B cell (primary cell): ENCODE data around the gene MNAT1.

Source experiments
- CTCF ChIP-seq: fragments of 200-600 bp; IDR thresholded peaks from one replicate; pipeline ENCODE4 v1.8.0; 2022; ENCODE audit warnings: antibody characterized with exemption, mild to moderate bottlenecking
- EZH2 ChIP-seq: IDR thresholded peaks from 2 replicates; pipeline ENCODE4 v1.6.1; 2012; ENCODE audit warnings: borderline replicate concordance, low read depth, mild to moderate bottlenecking, moderate library complexity, low read length; ENCODE audit not compliant: insufficient read depth, poor library complexity, severe bottlenecking

DNA sequence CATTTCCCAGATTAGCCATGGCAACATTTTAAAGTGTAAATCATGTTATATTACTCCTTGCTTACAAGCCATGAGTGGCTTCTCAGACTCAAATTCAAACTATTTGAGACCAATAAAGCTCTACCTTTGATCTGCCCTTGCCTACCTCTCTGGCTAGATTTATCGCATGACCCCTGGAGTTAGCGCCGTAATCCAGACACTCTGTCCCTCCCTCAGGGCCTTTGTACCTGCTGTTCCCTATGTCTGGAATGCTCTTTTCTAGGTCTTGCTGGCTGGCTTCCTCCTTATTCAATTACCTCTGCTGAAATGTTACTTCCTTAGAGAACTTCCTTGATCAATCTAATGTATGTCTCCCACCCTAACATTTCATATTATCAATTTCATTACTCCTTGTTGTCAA lies 26.7 kb upstream of the MNAT1 start:
- TF ChIP-seq CTCF (no peak), EZH2 (no peak)
